Measurements from ENCODE around the gene KICS2. TPM values are rescaled to one million over a fixed set of nuclear protein-coding genes. Genes with fewer than 3 reads are reported as not detected.

KICS2 gene
- total and polyA plus RNA-seq, 9 of the 15 experiments (the other 6 are each of a cell fraction or from before 2014, with no cell fraction given): 2.3 to 6.4 (median 5.5) TPM

DNA sequence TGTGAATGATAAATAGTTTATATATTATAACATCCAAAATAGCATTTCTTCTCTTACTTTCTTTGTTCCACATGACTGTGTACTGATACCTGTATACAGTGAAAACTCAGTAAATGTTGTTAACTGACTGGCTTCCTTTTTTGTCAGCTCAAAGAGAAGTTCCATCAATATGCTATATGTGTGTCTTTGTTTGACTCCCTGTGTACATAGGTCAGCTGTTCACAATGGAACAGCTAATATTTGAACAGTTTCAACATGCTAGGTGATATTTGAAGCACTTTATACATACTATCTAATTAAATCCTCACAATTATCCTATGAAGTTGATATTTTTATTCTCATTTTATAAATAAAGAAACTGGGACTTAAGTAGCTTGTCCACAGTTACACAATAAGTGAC is 15.3 kb upstream of the KICS2 start:
- Histone ChIP-seq H3K9me1 (ENCODE audit: control insufficient read depth, insufficient read depth, low read length) (no peaks in the 10 kb centered on the region), H3K36me3 (ENCODE audit: control insufficient read depth, insufficient read depth, low read length) (no peaks in the 10 kb centered on the region), H3K27me3 (ENCODE audit: control insufficient read depth in 2 of 2, insufficient read depth in 2 of 2, low read length in 2 of 2) (peaks cover 6 to 9% of the 10 kb centered on the region in 2 experiments; a peak in 4 of 5 replicates), H3K27ac (ENCODE audit: extremely low read depth, low read depth, low read length) (no peak overlapping the region), H3K4me1 (replicated peaks in 1 of 2; ENCODE audit: control insufficient read depth in 2 of 2, insufficient read depth in 2 of 2, low read length in 2 of 2) (no peaks in the 10 kb centered on the region), H3K9ac (ENCODE audit: insufficient read depth in 1 of 2, low read depth in 2 of 2, low read length in 2 of 2) (no peak overlapping the region), H4K20me1 (replicated peaks; ENCODE audit: control insufficient read depth, insufficient read depth, low read length) (no peaks in the 10 kb centered on the region), H3K4me2 (ENCODE audit: insufficient read depth, low read length) (no peak overlapping the region), H3K4me3 (no peak overlapping the region), H2AFZ (ENCODE audit: low read depth, low read length) (no peak overlapping the region), H3K79me2 (ENCODE audit: control insufficient read depth, insufficient read depth, low read length) (no peaks in the 10 kb centered on the region), H3K9me3 (replicated peaks; ENCODE audit: control insufficient read depth, insufficient read depth, low read depth, low read length) (no peaks in the 10 kb centered on the region)
- in situ Hi-C loops (cut with MboI) (no loop called here), intact Hi-C loops (cut with micrococcal nuclease) (no loop called here)
- FAIRE-seq (no peak), DNase-seq (ENCODE audit: extremely low read depth in 1 of 4, low spot score in 3 of 4) (no peak), ATAC-seq (no peak)
- no TSS peak for BruUV-seq (replicated peaks)
- CTCF ChIA-PET (ENCODE audit: low intra/inter-chr PET ratio): no interaction called here
- TF ChIP-seq CHCHD3 (CRISPR knock-in tag; IDR thresholded peaks at IDR 0.05) (no peak), ZNF3 (CRISPR knock-in tag; IDR thresholded peaks at IDR 0.05) (no peak), ZNF445 (CRISPR knock-in tag; IDR thresholded peaks at IDR 0.05; ENCODE audit: low read depth) (no peak), ZBTB7A (IDR thresholded peaks at IDR 0.05; ENCODE audit: borderline replicate concordance, control insufficient read depth, low read depth, low read length) (no peak), SAFB (IDR thresholded peaks at IDR 0.05; ENCODE audit: borderline replicate concordance, low read depth, low read length) (no peak), HNRNPH1 (optimal IDR thresholded peaks at IDR 0.05; ENCODE audit: low read depth, low read length) (no peak), ZNF23 (CRISPR knock-in tag; IDR thresholded peaks at IDR 0.05) (no peak), SREBF1 (IDR thresholded peaks at IDR 0.05; ENCODE audit: borderline replicate concordance, low read depth, low read length) (no peak), GATAD2A (IDR thresholded peaks at IDR 0.05) (no peak), MECOM (CRISPR knock-in tag; IDR thresholded peaks at IDR 0.05) (no peak), FOXA1 (IDR thresholded peaks at IDR 0.05; ENCODE audit: borderline replicate concordance) (no peak), POLR3A (IDR thresholded peaks at IDR 0.05; ENCODE audit: borderline replicate concordance, extremely low read depth, insufficient read depth, insufficient read length) (no peak)
- TF ChIP-seq, protein P1, sequence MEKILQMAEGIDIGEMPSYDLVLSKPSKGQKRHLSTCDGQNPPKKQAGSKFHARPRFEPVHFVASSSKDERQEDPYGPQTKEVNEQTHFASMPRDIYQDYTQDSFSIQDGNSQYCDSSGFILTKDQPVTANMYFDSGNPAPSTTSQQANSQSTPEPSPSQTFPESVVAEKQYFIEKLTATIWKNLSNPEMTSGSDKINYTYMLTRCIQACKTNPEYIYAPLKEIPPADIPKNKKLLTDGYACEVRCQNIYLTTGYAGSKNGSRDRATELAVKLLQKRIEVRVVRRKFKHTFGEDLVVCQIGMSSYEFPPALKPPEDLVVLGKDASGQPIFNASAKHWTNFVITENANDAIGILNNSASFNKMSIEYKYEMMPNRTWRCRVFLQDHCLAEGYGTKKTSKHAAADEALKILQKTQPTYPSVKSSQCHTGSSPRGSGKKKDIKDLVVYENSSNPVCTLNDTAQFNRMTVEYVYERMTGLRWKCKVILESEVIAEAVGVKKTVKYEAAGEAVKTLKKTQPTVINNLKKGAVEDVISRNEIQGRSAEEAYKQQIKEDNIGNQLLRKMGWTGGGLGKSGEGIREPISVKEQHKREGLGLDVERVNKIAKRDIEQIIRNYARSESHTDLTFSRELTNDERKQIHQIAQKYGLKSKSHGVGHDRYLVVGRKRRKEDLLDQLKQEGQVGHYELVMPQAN (IDR thresholded peaks at IDR 0.05; ENCODE audit: borderline replicate concordance): no peak
- TF ChIP-seq, protein P2, sequence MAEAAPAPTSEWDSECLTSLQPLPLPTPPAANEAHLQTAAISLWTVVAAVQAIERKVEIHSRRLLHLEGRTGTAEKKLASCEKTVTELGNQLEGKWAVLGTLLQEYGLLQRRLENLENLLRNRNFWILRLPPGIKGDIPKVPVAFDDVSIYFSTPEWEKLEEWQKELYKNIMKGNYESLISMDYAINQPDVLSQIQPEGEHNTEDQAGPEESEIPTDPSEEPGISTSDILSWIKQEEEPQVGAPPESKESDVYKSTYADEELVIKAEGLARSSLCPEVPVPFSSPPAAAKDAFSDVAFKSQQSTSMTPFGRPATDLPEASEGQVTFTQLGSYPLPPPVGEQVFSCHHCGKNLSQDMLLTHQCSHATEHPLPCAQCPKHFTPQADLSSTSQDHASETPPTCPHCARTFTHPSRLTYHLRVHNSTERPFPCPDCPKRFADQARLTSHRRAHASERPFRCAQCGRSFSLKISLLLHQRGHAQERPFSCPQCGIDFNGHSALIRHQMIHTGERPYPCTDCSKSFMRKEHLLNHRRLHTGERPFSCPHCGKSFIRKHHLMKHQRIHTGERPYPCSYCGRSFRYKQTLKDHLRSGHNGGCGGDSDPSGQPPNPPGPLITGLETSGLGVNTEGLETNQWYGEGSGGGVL (CRISPR knock-in tag; IDR thresholded peaks at IDR 0.05): no peak
- TF ChIP-seq, protein P3, sequence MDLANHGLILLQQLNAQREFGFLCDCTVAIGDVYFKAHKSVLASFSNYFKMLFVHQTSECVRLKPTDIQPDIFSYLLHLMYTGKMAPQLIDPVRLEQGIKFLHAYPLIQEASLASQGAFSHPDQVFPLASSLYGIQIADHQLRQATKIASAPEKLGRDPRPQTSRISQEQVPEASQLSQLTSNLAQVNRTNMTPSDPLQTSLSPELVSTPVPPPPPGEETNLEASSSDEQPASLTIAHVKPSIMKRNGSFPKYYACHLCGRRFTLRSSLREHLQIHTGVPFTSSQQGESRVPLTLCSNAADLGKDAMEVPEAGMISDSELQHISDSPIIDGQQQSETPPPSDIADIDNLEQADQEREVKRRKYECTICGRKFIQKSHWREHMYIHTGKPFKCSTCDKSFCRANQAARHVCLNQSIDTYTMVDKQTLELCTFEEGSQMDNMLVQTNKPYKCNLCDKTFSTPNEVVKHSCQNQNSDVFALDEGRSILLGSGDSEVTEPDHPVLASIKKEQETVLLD (IDR thresholded peaks at IDR 0.05): no peak
- POLR2A ChIA-PET: interaction anchor here (0.6 kb wide), 1 partner anchor 231 kb away, joined by 6 read pairs; no protein-coding TSS in a partner anchor

Measured in K562 (cell line).